ENCODE results near the gene NPLOC4.

- TF ChIP-seq CTCF (IDR thresholded peaks at IDR 0.05; ENCODE audit: borderline replicate concordance, extremely low read depth, low read length, poor library complexity, severe bottlenecking) (no peak), EZH2 (IDR thresholded peaks at IDR 0.05; ENCODE audit: borderline replicate concordance, low read depth, low read length, severe bottlenecking) (no peak)
Measured at GRCh38 chr17:81574643-81574956, 62.3 kb downstream of the NPLOC4 start.

Measured in DND-41 (cell line).